Mononuclear cell (primary cell): ENCODE data around the gene PTPRN2. TPM values are rescaled to one million over a fixed set of nuclear protein-coding genes. Genes with fewer than 3 reads are reported as not detected.
"Not testable (repeated sequence)": the region's sequence is repeated elsewhere in the genome, so short reads cannot be mapped to it uniquely, and the experiment has no call there.

Experiments used
- H3K27me3 ChIP-seq: 2 replicates; pipeline ENCODE4 v1.6.0; 2011; ENCODE audit warnings: low read length, control low read depth; ENCODE audit not compliant: insufficient read depth
- H3K4me1 ChIP-seq: 2 replicates; pipeline ENCODE4 v1.5.1; 2011; ENCODE audit warnings: mild to moderate bottlenecking, low read length, control low read depth; ENCODE audit not compliant: insufficient read depth
- H3K4me3 ChIP-seq: 2 replicates; pipeline ENCODE4 v1.5.1; 2011; ENCODE audit warnings: mild to moderate bottlenecking, low read length, moderate library complexity
- H3K9me3 ChIP-seq: 2 replicates; pipeline ENCODE4 v1.5.1; 2011; ENCODE audit warnings: low read depth, mild to moderate bottlenecking, control low read depth, low read length
- total RNA-seq: library from RNA; depleted of rRNA; stranded (reverse); fragments of >200 nt; gene quantifications from one replicate; pipeline ENCODE4 v1.2.3, GENCODE V29; 2012

Gene PTPRN2
- total RNA-seq, 1 donor: 0.31 TPM

DNA sequence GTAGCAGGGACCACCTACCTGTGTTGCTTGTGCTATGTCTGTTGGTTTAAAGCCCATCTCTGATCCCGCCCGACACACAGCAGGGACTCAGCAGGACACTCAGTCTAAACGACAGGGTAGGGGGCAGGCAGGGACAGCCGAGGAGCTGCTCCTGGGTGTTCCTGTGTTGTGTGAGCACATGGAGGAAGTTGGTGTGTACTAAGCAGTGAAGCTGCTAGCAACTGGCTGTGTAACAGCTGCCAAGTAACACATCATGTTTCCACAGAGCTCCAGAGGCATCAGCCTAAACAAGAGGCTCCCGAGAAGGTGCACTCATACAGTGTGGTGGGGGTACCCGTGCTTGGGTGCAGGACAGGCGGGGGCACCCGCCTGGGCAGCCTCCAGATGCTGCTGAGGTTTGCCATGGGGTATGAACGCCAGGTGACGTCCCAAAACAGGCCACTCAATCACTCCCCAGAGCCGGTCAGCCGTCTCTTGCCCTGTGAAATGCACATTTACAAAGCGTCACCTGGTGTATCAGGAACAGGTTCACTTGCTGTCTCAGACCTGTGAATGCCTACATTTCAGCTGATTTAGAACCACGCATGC lies 59.6 kb downstream of the PTPRN2 start:
- Histone ChIP-seq H3K9me3 (no peaks in the 10 kb centered on the region), H3K27me3 (no peaks in the 10 kb centered on the region), H3K4me3 (no peak overlapping the region), H3K4me1 (no peaks in the 10 kb centered on the region)

DNA sequence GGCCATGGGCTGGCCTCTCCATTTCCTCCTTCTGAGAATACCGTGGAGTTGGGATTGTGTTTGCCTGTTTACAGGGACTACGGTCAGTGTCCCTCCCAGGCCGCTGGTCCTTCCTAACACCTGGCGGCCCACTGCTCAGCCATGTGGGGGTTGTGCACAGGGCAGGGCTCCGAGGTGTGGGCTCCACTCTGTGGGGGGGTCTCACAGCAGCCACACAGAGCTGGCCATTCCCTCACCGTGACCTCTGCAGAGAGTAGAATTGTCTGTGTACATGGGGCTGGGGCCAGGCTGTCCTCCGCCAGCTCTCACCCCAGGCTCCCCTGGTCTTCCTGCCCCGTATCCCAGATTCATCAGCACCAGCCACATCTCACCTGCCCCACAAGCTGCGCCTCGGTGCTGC lies 60.1 kb downstream of the PTPRN2 start:
- Histone ChIP-seq H3K4me3 (no peak overlapping the region), H3K9me3 (no peaks in the 10 kb centered on the region), H3K4me1 (no peaks in the 10 kb centered on the region), H3K27me3 (no peaks in the 10 kb centered on the region)

DNA sequence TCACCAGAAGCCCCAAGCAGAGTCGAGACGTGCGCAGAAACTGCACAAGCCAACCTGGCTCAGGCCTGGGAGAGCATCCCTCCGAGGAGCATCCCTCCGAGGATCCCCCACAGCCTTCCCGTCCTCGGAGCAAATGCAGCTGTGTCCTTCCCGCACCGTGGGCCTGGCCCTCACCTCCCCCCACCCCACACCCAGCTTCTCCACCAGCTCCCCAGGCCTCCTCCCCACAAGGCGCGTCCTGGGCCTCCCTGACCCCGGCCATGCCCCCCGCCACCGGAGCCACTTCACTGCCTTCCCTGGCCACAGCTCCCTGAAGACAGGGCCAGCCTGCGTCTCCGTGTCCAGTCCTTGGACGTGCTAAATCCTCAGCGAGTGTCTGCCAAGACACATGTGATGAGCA lies 60.6 kb downstream of the PTPRN2 start:
- Histone ChIP-seq H3K4me1 (no peaks in the 10 kb centered on the region), H3K4me3 (no peak overlapping the region), H3K9me3 (no peaks in the 10 kb centered on the region), H3K27me3 (no peaks in the 10 kb centered on the region)

DNA sequence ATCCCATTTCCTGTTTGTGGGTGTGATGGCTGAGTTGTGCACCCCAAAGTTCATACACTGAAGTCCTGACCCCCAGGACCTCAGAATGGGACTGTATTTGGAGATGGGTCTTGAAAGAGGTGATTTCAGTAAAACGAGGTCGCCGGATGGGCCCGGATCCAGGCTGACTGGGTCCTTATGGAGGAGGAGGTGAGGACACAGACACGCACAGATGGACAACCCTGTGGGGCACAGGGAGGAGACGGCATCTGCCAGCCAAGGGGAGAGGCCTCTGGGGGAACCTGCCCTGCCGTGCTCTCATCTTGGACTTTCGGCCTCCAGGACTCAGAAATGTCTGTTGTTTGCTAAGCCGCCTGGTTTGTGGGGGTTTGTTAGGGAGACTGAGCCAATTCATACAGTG lies 61.1 kb downstream of the PTPRN2 start:
- H3K27me3 ChIP-seq: no peaks in the 10 kb centered on the region
- H3K4me1 ChIP-seq: no peaks in the 10 kb centered on the region
- no peak overlapping the region for H3K4me3 ChIP-seq
- H3K9me3 ChIP-seq: no peaks in the 10 kb centered on the region

DNA sequence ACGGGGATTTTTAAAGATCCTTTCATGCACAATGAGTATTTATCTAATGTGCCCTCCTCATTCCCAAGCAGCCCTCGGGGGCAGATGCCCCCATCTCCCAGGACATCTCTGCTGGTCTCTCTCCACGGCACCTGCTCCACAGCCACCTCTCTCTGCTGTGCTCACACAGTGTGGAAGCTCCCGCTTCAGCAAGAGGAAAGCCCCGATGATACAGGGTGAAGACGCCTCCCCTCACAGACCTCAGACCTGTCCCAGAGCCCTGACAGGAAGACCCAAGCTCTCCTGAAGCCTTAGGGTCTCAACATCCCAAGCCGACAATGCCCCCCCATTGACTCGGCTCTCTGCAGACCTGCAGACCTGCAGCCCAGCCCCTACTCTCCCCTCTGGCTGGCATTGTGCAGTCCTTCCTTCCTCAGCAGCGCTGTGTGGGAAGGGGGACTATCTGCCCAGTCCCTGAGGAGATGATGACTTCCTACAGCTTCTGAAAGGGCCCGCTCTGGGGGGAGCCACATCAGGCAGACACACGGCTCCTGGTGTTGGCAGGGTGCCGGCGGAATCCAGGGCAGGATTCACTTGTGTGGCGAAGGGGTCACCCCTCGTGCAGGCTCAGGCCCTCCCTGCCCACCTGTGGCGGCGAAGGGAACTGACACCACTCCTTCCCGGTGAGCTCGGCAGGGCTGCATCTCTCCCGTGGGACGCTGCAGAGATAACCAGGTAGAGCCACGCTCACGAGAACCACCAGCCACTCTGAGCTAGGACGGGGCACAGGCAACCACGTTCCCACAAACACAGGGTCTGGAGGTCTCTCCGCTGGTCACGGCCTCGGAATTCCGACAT lies 61.8 kb downstream of the PTPRN2 start:
- H3K27me3 ChIP-seq: no peaks in the 10 kb centered on the region
- H3K4me3 ChIP-seq: no peak overlapping the region
- no peaks in the 10 kb centered on the region for H3K9me3 ChIP-seq
- H3K4me1 ChIP-seq: no peaks in the 10 kb centered on the region

DNA sequence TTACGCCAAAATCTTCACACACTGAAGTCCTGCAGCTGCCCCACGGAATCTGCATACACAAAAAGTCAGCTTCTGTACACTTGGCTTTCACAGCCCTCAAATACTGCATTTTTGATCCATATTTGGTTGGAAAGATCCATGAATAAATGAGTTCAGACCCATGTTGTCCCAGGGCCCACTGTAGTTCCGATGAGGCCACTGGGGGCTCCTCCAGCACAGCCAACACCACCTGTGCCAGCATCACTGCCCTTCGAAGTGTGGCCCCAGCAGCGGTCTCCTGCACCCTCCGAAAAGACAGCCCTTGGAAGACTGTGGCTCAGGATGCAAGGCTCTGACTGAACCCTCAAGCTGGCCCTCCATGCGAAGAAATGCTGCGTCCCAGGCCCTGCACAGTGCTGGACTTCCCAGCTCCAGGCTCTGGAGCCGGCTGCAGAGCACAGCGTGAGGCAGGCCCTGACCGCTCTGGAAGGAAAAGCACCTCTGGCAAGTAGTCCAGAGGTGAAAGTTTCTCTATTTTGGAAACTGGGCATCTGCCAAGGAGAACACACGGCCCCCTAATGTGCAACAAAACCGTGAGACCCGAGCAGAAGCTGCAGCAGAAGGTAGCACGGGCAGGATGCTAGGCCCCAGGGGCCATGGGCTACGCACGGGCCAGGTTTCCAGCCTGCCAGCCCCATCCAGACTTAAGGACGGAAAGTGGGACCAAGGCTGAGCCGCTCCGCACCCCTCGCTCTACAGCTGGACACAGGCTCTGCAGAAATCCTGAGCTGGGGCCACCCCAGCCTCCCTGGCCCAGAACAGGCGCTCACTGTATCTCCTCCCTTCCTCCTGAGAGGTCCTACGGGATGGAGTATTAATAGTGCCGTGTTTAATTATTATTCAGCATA lies 62.6 kb downstream of the PTPRN2 start:
- Histone ChIP-seq H3K4me3 (no peak overlapping the region), H3K9me3 (no peaks in the 10 kb centered on the region), H3K27me3 (no peaks in the 10 kb centered on the region), H3K4me1 (no peaks in the 10 kb centered on the region)

DNA sequence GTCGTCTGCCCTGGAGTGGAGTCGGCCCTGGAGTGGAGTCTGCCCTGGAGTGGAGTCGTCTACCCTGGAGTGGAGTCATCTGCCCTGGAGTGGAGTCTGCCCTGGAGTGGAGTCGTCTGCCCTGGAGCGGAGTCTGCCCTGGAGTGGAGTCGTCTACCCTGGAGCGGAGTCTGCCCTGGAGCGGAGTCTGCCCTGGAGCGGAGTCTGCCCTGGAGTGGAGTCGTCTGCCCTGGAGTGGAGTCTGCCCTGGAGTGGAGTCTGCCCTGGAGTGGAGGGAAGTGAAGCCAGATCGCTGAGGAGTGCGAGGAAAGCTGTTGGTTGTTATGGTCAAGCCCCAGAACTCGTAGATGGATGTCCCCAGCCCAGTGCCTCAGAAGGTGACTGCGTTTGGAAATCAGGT lies 63.3 kb downstream of the PTPRN2 start:
- H3K4me3 ChIP-seq, H3K4me1 ChIP-seq, H3K27me3 ChIP-seq, H3K9me3 ChIP-seq: not testable (repeated sequence)

DNA sequence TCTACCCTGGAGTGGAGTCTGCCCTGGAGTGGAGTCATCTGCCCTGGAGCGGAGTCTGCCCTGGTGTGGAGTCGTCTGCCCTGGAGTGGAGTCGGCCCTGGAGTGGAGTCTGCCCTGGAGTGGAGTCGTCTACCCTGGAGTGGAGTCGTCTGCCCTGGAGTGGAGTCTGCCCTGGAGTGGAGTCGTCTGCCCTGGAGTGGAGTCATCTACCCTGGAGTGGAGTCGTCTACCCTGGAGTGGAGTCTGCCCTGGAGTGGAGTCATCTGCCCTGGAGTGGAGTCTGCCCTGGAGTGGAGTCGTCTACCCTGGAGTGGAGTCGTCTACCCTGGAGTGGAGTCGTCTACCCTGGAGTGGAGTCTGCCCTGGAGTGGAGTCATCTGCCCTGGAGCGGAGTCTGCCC lies 63.7 kb downstream of the PTPRN2 start:
- not testable (repeated sequence) for H3K4me1 ChIP-seq, H3K27me3 ChIP-seq, H3K9me3 ChIP-seq

DNA sequence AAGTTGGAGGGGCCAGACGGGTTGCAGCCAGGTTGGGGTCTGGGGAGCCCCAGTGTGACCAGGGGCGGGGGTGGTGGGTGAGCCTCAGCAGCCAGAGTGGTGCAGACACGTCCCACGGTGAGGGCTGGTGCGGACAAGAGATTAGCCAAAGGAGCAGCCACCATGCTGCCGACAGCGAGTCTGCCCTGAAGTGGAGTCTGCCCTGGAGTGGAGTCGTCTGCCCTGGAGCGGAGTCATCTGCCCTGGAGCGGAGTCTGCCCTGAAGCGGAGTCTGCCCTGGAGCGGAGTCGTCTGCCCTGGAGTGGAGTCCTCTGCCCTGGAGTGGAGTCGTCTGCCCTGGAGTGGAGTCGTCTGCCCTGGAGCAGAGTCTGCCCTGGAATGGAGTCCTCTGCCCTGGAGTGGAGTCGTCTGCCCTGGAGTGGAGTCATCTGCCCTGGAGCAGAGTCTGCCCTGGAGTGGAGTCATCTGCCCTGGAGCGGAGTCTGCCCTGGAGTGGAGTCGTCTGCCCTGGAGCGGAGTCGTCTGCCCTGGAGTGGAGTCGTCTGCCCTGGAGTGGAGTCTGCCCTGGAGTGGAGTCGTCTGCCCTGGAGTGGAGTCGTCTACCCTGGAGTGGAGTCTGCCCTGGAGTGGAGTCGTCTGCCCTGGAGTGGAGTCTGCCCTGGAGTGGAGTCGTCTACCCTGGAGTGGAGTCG lies 64.3 kb downstream of the PTPRN2 start:
- H3K9me3 ChIP-seq, H3K4me3 ChIP-seq, H3K27me3 ChIP-seq, H3K4me1 ChIP-seq: not testable (repeated sequence)

More for the DNA sequence above, 63.7 kb downstream of the PTPRN2 start:
- H3K4me3 ChIP-seq: not testable (repeated sequence)

DNA sequence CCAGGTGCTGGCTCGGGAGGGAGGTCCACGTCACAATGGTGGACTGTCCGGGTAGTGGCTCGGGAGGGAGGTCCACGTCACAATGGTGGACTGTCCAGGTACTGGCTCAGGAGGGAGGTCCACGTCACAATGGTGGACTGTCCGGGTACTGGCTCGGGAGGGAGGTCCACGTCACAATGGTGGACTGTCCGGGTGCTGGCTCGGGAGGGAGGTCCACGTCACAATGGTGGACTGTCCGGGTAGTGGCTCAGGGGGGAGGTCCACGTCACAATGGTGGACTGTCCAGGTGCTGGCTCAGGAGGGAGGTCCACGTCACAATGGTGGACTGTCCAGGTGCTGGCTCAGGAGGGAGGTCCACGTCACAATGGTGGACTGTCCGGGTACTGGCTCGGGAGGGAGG lies 65.8 kb downstream of the PTPRN2 start:
- H3K9me3 ChIP-seq, H3K4me3 ChIP-seq, H3K27me3 ChIP-seq, H3K4me1 ChIP-seq: not testable (repeated sequence)

DNA sequence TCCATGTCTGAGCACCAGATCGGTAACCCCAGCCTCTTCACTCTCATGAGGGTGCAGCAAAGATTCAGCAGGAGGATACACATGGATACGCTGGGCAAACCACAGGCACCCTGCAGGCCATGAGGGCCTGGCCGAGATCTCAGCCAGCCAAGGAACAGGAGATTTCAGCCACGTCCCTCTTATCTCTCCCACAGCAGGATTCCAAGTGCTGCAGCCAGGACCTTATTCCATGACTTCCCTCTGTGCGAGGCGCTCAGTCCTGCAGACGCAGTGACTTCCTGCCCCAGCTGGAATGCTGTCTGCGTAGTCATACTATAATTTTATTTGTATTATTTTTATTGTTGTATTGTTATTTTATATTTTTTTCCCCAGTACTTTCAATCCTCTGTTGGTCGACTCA lies 66.8 kb downstream of the PTPRN2 start:
- Histone ChIP-seq H3K27me3 (no peaks in the 10 kb centered on the region), H3K4me3 (no peak overlapping the region), H3K4me1 (no peaks in the 10 kb centered on the region), H3K9me3 (no peaks in the 10 kb centered on the region)

DNA sequence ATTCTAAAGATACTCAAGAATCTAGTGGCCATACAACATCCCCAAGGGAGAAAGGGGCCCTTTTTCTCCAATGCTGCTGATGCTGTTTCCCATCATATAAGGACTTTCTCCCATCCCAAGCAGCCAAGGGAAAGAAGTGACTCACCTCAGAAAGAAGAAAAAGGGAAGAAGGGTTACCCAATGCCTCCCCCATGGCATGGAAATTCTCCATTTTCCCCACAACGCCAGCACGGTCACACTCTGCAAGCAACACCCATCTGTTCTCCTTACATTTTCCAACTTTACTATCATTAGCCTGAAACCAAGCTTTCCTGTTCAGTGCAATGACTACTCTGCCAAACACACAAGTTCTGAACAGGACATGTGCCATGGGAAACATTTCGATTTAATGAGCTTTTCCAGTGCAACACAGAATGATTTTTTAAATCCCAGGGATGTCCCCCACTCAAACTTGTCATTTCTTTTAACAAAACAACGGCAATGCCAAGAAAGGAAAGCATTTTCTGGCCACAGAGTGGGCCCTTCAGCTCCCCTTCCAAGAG lies 67.9 kb downstream of the PTPRN2 start:
- H3K9me3 ChIP-seq: no peaks in the 10 kb centered on the region
- no peaks in the 10 kb centered on the region for H3K4me1 ChIP-seq
- H3K4me3 ChIP-seq: no peak overlapping the region
- no peaks in the 10 kb centered on the region for H3K27me3 ChIP-seq

DNA sequence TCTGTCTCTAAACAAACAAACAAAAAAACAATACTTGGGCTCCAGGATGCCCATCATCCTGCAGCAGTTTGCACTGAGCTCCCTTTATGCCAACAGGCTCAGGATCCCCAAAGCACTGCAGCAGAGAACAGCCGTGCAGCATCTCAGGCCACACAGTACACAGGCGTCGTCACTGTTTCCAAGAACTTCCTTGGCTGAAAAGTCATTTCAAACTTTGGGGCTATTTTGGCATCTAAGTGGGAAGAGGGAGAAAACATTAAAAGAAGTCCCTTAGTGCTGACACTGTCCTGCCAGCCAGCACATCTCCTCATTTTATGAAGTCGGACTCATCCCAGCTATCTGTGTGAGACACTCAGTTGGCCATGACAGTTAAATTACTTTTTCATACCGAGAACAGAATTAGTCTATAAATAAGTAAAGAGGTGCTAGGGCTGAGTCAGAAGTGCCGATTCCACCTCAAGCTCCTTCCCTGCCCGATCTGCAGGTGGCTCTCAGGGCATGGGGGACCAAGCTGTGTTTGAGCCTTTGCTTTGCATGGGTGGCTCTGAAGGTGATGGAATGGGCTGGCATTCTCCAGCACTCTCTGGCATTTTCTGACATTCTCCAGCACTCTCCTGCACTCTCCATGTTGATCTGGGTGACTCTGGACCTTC lies 68.5 kb downstream of the PTPRN2 start:
- Histone ChIP-seq H3K9me3 (no peaks in the 10 kb centered on the region), H3K4me3 (no peak overlapping the region), H3K4me1 (no peaks in the 10 kb centered on the region), H3K27me3 (no peaks in the 10 kb centered on the region)

DNA sequence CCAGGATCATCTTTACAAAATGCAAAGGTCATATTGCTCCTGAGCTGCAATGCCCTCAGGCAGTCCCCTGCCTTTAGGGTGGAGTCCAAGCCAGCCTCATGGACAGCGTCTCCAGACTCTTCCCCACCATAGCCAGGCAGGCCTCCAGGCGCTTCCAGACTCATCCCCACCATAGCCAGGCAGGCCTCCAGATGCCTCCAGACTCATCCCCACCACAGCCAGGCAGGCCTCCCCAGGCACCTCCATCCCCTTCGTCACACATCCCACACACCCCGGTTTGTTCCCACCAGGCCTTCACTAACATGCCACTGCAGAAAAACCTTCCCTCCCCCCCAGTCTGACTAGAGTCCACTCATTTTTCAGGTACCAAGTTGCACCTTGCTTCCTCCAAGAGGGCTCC lies 70.1 kb downstream of the PTPRN2 start:
- no peaks in the 10 kb centered on the region for H3K4me1 ChIP-seq
- no peaks in the 10 kb centered on the region for H3K27me3 ChIP-seq
- no peaks in the 10 kb centered on the region for H3K9me3 ChIP-seq
- no peak overlapping the region for H3K4me3 ChIP-seq
